Measurements from ENCODE around the gene PPP5C. TPM values are rescaled to one million over a fixed set of nuclear protein-coding genes. Genes with fewer than 3 reads are reported as not detected.

Gene PPP5C
- total and polyA plus RNA-seq, 9 of the 15 experiments (the other 6 are each of a cell fraction or from before 2014, with no cell fraction given): 1.9 to 166 (median 108) TPM

GRCh38 chr19:46411088-46411924 lies 64.4 kb downstream of the PPP5C start (continued):
- TF ChIP-seq ZNF609 (CRISPR knock-in tag; IDR thresholded peaks at IDR 0.05; ENCODE audit: borderline replicate concordance): no peak
- no peak for TF ChIP-seq ZNF444 (CRISPR knock-in tag; IDR thresholded peaks at IDR 0.05)
- 0 out of 2 replicates have a peak, but pooled peaks have one; percentile 25 for TF ChIP-seq ESRRA (IDR thresholded peaks at IDR 0.05; ENCODE audit: borderline replicate concordance, low read depth)
- TF ChIP-seq TGIF2 (CRISPR knock-in tag; IDR thresholded peaks at IDR 0.05): no peak
- TF ChIP-seq STAT6 (CRISPR knock-in tag; IDR thresholded peaks at IDR 0.05): no peak
- no peak for TF ChIP-seq BRF1 (IDR thresholded peaks at IDR 0.05; ENCODE audit: borderline replicate concordance, extremely low read depth, insufficient read length)
- TF ChIP-seq HIVEP1 (CRISPR knock-in tag; IDR thresholded peaks at IDR 0.05): no peak
- TF ChIP-seq HMGN3 (IDR thresholded peaks at IDR 0.05; ENCODE audit: borderline replicate concordance, extremely low read depth, insufficient read length, low read depth, low read length): peak; percentile 57
- TF ChIP-seq TEAD4 (IDR thresholded peaks at IDR 0.05; ENCODE audit: low read length): peak; percentile 66
- TF ChIP-seq TEAD4 (CRISPR knock-in tag; IDR thresholded peaks at IDR 0.05; ENCODE audit: borderline replicate concordance): no peak
- TF ChIP-seq ATF7 (IDR thresholded peaks at IDR 0.05): no peak
- TF ChIP-seq ARID2 (IDR thresholded peaks at IDR 0.05): no peak
- TF ChIP-seq TCF3 (CRISPR knock-in tag; IDR thresholded peaks at IDR 0.05): peak; percentile 71
- no peak for TF ChIP-seq ILF3 (IDR thresholded peaks at IDR 0.05; ENCODE audit: borderline replicate concordance)
- TF ChIP-seq ETS2 (tag; IDR thresholded peaks at IDR 0.05; ENCODE audit: borderline replicate concordance, poor library complexity, severe bottlenecking): no peak
- no peak for TF ChIP-seq ZNF143 (CRISPR knock-in tag; IDR thresholded peaks at IDR 0.05)
- TF ChIP-seq DMBX1 (CRISPR knock-in tag; IDR thresholded peaks at IDR 0.05; ENCODE audit: borderline replicate concordance): no peak
- TF ChIP-seq ATF2 (CRISPR knock-in tag; IDR thresholded peaks at IDR 0.05): no peak
- peak; percentile 45 for TF ChIP-seq NFIC (IDR thresholded peaks at IDR 0.05)
